H1 (cell line): ENCODE data around the gene DNAI1. TPM values are rescaled to one million over a fixed set of nuclear protein-coding genes. Genes with fewer than 3 reads are reported as not detected.

Source experiments
- CTCF ChIA-PET: fragments of 300-600 bp; sonication (Branson Sonifier 250); formaldehyde crosslinking; loops from one replicate; lab custom pipeline; 2021; ENCODE audit not compliant: partially characterized antibody; lab: Charles Lee
- POLR2A ChIA-PET: fragments of 300-600 bp; sonication (Branson Sonifier 250); formaldehyde crosslinking; loops from one replicate; lab custom pipeline; 2021; ENCODE audit warnings: inconsistent platforms; ENCODE audit not compliant: partially characterized antibody; lab: Charles Lee
- DNase-seq, 2 experiments: peaks; one replicate each; pipeline versions ENCODE4 v3.0.0 to v3.0.0-alpha.2; 2010 to 2022; ENCODE audit warnings: low spot score in 2 of 2, low read depth in 1 of 2, mixed read lengths in 1 of 2
- FAIRE-seq: peaks from 2 replicates; lab custom pipeline; 2011; peaks lifted over from hg19 to GRCh38; lab: Jason Lieb, UNC
- H2AFZ ChIP-seq: 2 replicates; pipeline ENCODE4 v1.8.1; 2012; ENCODE audit warnings: low read length, inconsistent platforms
- H2AK5ac ChIP-seq: 2 replicates; pipeline ENCODE4 v1.6.1; 2013; ENCODE audit warnings: low read depth, low read length
- H2BK120ac ChIP-seq: replicated peaks from 2 replicates; pipeline ENCODE3; 2013; ENCODE audit warnings: low read depth, low read length, inconsistent platforms
- H2BK12ac ChIP-seq: 2 replicates; pipeline ENCODE4 v1.6.1; 2013; ENCODE audit warnings: low read depth, low read length
- H2BK15ac ChIP-seq: 2 replicates; pipeline ENCODE4 v1.6.1; 2013; ENCODE audit warnings: low read length
- H2BK20ac ChIP-seq: 2 replicates; pipeline ENCODE4 v1.6.1; 2013; ENCODE audit warnings: low read length
- H2BK5ac ChIP-seq: 2 replicates; pipeline ENCODE4 v1.6.1; 2013; ENCODE audit warnings: low read depth, low read length
- H3K14ac ChIP-seq: 2 replicates; pipeline ENCODE4 v1.6.1; 2013; ENCODE audit warnings: inconsistent platforms; ENCODE audit not compliant: insufficient read length
- H3K18ac ChIP-seq: 2 replicates; pipeline ENCODE4 v1.6.1; 2013; ENCODE audit warnings: low read length; ENCODE audit errors: extremely low read depth
- H3K23ac ChIP-seq: 2 replicates; pipeline ENCODE4 v1.6.1; 2013; ENCODE audit warnings: inconsistent platforms; ENCODE audit not compliant: insufficient read length
- H3K23me2 ChIP-seq: 2 replicates; pipeline ENCODE4 v1.6.1; 2013; ENCODE audit warnings: low read depth, low read length
- H3K27ac ChIP-seq: 2 replicates; pipeline ENCODE4 v1.6.1; 2011; ENCODE audit warnings: low read depth, low read length, inconsistent platforms
- H3K27me3 ChIP-seq, 4 experiments: replicated peaks in 1 of 4; 1 replicate in 1 of 4; 2 replicates in 3 of 4; pipeline versions ENCODE4 v1.6.1 to v1.8.1; 2011 to 2013; ENCODE audit warnings: low read length in 3 of 4, mild to moderate bottlenecking in 3 of 4, inconsistent platforms in 2 of 4, mixed read lengths in 2 of 4, moderate library complexity in 1 of 4; ENCODE audit not compliant: control insufficient read depth in 3 of 4, insufficient read depth in 3 of 4; ENCODE audit errors: extremely low read depth in 1 of 4
- H3K36me3 ChIP-seq, 4 experiments: 2 replicates each; pipeline versions ENCODE4 v1.6.1 to v1.8.1; 2011 to 2013; ENCODE audit warnings: mild to moderate bottlenecking in 4 of 4, low read length in 3 of 4, moderate library complexity in 2 of 4, control low read depth in 1 of 4, inconsistent platforms in 1 of 4; ENCODE audit not compliant: insufficient read depth in 4 of 4, control insufficient read depth in 2 of 4
- H3K4ac ChIP-seq: replicated peaks from 2 replicates; pipeline ENCODE3; 2013; ENCODE audit warnings: low read length, low read depth, mixed read lengths, inconsistent platforms; ENCODE audit not compliant: insufficient read length
- H3K4me1 ChIP-seq, 4 experiments: replicated peaks in 1 of 4; 1 replicate in 1 of 4; 2 replicates in 3 of 4; pipeline versions ENCODE4 v1.6.1 to v1.8.1; 2011 to 2013; ENCODE audit warnings: low read length in 3 of 4, inconsistent platforms in 2 of 4, mixed read lengths in 1 of 4; ENCODE audit not compliant: insufficient read depth in 4 of 4, control insufficient read depth in 3 of 4
- H3K4me2 ChIP-seq, 2 experiments: 2 replicates each; pipeline versions ENCODE4 v1.6.1 to v1.8.1; 2011 to 2013; ENCODE audit warnings: low read depth in 2 of 2, low read length in 2 of 2, control low read depth in 1 of 2, inconsistent platforms in 1 of 2, mild to moderate bottlenecking in 1 of 2; ENCODE audit not compliant: insufficient read depth in 1 of 2
- H3K4me3 ChIP-seq, 4 experiments: fragments of 200-600, 300-600 bp in 1 of 4; sonication (generic), shearing (Covaris generic), sonication (Bioruptor Twin) in 1 of 4; 2 replicates each; pipeline versions ENCODE4 v1.5.1 to v1.8.1; 2011 to 2016; ENCODE audit warnings: low read length in 4 of 4, low read depth in 3 of 4, control low read depth in 2 of 4, inconsistent platforms in 2 of 4, mild to moderate bottlenecking in 2 of 4, mixed read lengths in 1 of 4, moderate library complexity in 1 of 4; ENCODE audit not compliant: insufficient read depth in 2 of 4; ENCODE audit errors: extremely low read depth in 1 of 4
- H3K56ac ChIP-seq: replicated peaks from 2 replicates; pipeline ENCODE3; 2013; ENCODE audit warnings: low read depth, mild to moderate bottlenecking, mixed read lengths, low read length, inconsistent platforms; ENCODE audit not compliant: insufficient read length
- H3K79me1 ChIP-seq: 2 replicates; pipeline ENCODE4 v1.6.1; 2013; ENCODE audit warnings: low read depth, low read length, control low read depth
- H3K79me2 ChIP-seq, 2 experiments: 2 replicates each; pipeline versions ENCODE4 v1.6.1 to v1.8.1; 2012 to 2013; ENCODE audit warnings: low read length in 2 of 2, mild to moderate bottlenecking in 2 of 2, inconsistent platforms in 1 of 2; ENCODE audit not compliant: insufficient read depth in 2 of 2, control insufficient read depth in 1 of 2
- H3K9ac ChIP-seq, 4 experiments: replicated peaks in 1 of 4; 1 replicate in 1 of 4; 2 replicates in 3 of 4; pipeline versions ENCODE4 v1.6.1 to v1.8.1; 2011 to 2013; ENCODE audit warnings: low read depth in 3 of 4, low read length in 3 of 4, control low read depth in 2 of 4, mild to moderate bottlenecking in 2 of 4, moderate library complexity in 2 of 4, inconsistent platforms in 1 of 4; ENCODE audit errors: extremely low read depth in 1 of 4
- H3K9me3 ChIP-seq, 2 experiments: 2 replicates each; pipeline versions ENCODE4 v1.6.1 to v1.8.1; 2012 to 2013; ENCODE audit warnings: mild to moderate bottlenecking in 2 of 2, moderate library complexity in 2 of 2, control low read depth in 1 of 2, inconsistent platforms in 1 of 2, low read depth in 1 of 2, low read length in 1 of 2, mixed read lengths in 1 of 2; ENCODE audit not compliant: insufficient read depth in 2 of 2
- H4K20me1 ChIP-seq, 2 experiments: replicated peaks in 1 of 2; 2 replicates each; pipeline versions ENCODE3 to v1.8.1; 2011 to 2013; ENCODE audit warnings: inconsistent platforms in 2 of 2, low read length in 2 of 2, mild to moderate bottlenecking in 1 of 2; ENCODE audit not compliant: insufficient read depth in 2 of 2, control insufficient read depth in 1 of 2
- H4K5ac ChIP-seq: 2 replicates; pipeline ENCODE4 v1.6.1; 2013; ENCODE audit warnings: low read length, low read depth, mixed read lengths, inconsistent platforms; ENCODE audit not compliant: insufficient read length
- H4K8ac ChIP-seq: 2 replicates; pipeline ENCODE4 v1.8.0; 2013; ENCODE audit warnings: mild to moderate bottlenecking, moderate library complexity, low read length, inconsistent platforms; ENCODE audit not compliant: insufficient read depth; ENCODE audit errors: extremely low read depth
- H4K91ac ChIP-seq: replicated peaks from 2 replicates; pipeline ENCODE3; 2013; ENCODE audit warnings: low read length, mixed read lengths, inconsistent platforms; ENCODE audit not compliant: insufficient read length
- BRCA1 ChIP-seq: IDR thresholded peaks from 2 replicates; pipeline ENCODE4 v1.6.1; 2012; ENCODE audit warnings: low read depth, low read length, improper control_type of control experiment
- KDM1A ChIP-seq: fragments of 200-600, 300-600 bp; sonication (generic); IDR thresholded peaks from 2 replicates; pipeline ENCODE4 v1.7.1; 2016; ENCODE audit warnings: mild to moderate bottlenecking, low read length, borderline replicate concordance
- TEAD4 ChIP-seq: IDR thresholded peaks from 2 replicates; pipeline ENCODE4 v1.6.1; 2012; ENCODE audit warnings: low read depth, low read length, inconsistent platforms, mixed read lengths
- WGBS, 2 experiments: shearing (Covaris generic) in 1 of 2; methylation state at CpG; one replicate each; pipeline versions ENCODE4 v1.1.6 to v1.1.7; 2013 to 2015; ENCODE audit warnings: low lambda C conversion rate in 2 of 2, mixed read lengths in 2 of 2, inconsistent platforms in 1 of 2, low coverage in 1 of 2, missing lambda C conversion rate in 1 of 2; ENCODE audit not compliant: insufficient replicate concordance in 2 of 2, insufficient coverage in 1 of 2, insufficient read length in 1 of 2; ENCODE audit errors: extremely low coverage in 1 of 2, missing lambda C conversion rate in 1 of 2; 5-methylcytosine and 5-hydroxymethylcytosine counted together
- polyA plus RNA-seq, 7 experiments: library from polyadenylated mRNA; depleted of rRNA in 3 of 7; stranded (reverse) in 5 of 7; unstranded in 2 of 7; fragments of >200 nt in 5 of 7; fragments of 200-250 nt in 2 of 7; gene quantifications; 1 replicate in 5 of 7; 2 replicates in 1 of 7; 4 replicates in 1 of 7; pipeline versions ENCODE4 v1.2.1 to v1.2.3, GENCODE V29; 2011 to 2013; ENCODE audit warnings: missing spikeins in 2 of 7, mixed read lengths in 2 of 7
- total RNA-seq: library from RNA; stranded (reverse); fragmentation: NEBNext Ultra II Directional; extraction: Animal tissue kit (Norgen Biotek cat#: 25700); gene quantifications from 2 replicates; pipeline ENCODE4 v1.2.1, GENCODE V29; 2021

DNAI1 gene
- total and polyA plus RNA-seq, 2 of the 8 experiments (the other 6 are each of a cell fraction or from before 2014, with no cell fraction given) = 0.37 to 0.54 TPM

DNA sequence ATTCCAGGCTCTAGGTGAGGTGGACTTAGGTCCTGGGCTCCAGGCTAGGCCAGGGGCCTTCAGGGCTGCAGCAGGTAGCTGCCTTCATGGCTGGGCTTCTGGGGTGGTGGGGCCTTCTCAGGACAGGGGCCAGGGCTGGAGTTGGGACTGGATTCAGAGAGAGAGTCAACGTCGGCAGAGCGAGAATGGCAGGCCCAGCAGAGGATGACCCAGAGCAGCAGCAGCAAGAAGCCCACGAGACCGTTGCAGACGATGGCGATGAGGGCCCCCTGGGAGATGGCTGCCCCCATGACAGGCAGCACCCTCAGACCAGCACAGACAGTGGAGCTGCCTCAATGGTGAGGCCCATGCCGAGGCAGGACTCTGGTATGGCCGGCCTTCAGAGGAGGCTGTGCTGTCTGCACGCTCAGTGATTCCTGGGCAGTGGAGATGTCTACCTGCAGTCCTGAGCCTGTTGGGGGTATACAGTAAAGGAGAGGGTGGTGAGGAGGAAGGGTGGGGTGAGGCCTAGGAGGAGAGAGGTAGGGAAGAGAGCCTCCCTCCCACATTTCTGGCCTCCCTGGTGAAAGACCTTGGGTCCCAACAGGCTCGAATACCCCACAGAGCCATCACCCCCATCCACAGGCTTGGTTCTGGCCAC, 62.9 kb downstream of the DNAI1 start:
- POLR2A ChIA-PET = no interaction called here
- Histone ChIP-seq H3K4me1 (peaks cover 0 to 17% (median 8%) of the 10 kb centered on the region in 4 experiments; a peak in 6 of 7 replicates), H3K9ac (no peak overlapping the region), H3K14ac (no peak overlapping the region), H3K79me1 (no peaks in the 10 kb centered on the region), H3K18ac (no peak overlapping the region), H4K91ac (peak overlapping the region; percentile 54), H3K9me3 (no peaks in the 10 kb centered on the region), H4K20me1 (no peaks in the 10 kb centered on the region), H4K5ac (no peak overlapping the region), H3K36me3 (no peaks in the 10 kb centered on the region), H3K27ac (no peak overlapping the region), H2AK5ac (0 out of 2 replicates have a peak overlapping the region, but pooled peaks have one; percentile 86), H3K4ac (no peak overlapping the region), H3K4me3 (peak overlapping the region in 1 of 4 experiments; percentile 78; a peak in 1 of 8 replicates), H2BK20ac (no peak overlapping the region), H3K79me2 (no peaks in the 10 kb centered on the region), H2BK15ac (no peak overlapping the region; the same call in 1 of the 2 replicates), H4K8ac (peak overlapping the region; percentile 9; the same call in 1 of the 2 replicates), H2BK120ac (no peak overlapping the region), H3K23me2 (peaks cover 6% of the 10 kb centered on the region), H3K4me2 (peak overlapping the region; percentile 90 to 92; a peak in 1 of 4 replicates), H2AFZ (no peak overlapping the region), H3K23ac (no peak overlapping the region), H3K56ac (no peak overlapping the region), H2BK12ac (no peak overlapping the region), H2BK5ac (0 out of 2 replicates have a peak overlapping the region, but pooled peaks have one; percentile 60), H3K27me3 (peaks cover 1 to 14% (median 11%) of the 10 kb centered on the region in 4 experiments; a peak in 6 of 7 replicates)
- no peak for FAIRE-seq
- CTCF ChIA-PET = interaction anchor here (0.9 to 6.2 kb wide), 10 partner anchors 8 to 117 kb away, joined by 3 to 53 read pairs (median 5); no protein-coding TSS in a partner anchor
- DNase-seq = no peak
- TF ChIP-seq KDM1A (no peak), BRCA1 (no peak), TEAD4 (no peak)
- WGBS, 2 experiments = 90% methylated on average over 10 of the region's 11 CpGs; no CpG with 5 or more reads in 1 of the 2 experiments
